Activated CD4-positive, alpha-beta T cell treated with anti-CD3 and anti-CD28 coated beads, Interleukin-2, amount 50 U/mL, for 1 hour (primary cell): ENCODE results near the gene CYP46A1.
"Not testable (repeated sequence)": the region's sequence is repeated elsewhere in the genome, so short reads cannot be mapped to it uniquely, and the experiment has no call there.

ENCODE experiments used
- DNase-seq: peaks from one replicate; pipeline ENCODE4 v3.0.0-alpha.2; 2020

CYP46A1 gene

DNA sequence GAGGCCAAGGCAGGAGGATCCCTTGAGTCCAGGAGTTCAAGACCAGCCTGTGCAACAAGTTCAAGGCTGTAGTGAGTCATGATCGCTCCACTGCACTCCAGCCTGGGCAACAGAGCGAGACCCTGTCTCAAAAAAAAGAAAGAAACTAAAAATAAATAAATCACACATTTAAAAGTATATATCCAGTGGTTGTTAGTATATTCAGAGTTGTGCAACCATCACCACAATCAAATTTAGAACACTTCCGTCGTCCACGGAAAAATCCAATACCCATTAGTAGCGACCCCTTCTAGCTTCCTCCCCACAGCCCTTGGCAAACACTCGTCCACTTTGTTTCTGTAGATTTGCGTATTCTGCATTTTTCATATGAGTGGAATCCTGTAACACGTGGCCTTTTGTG is 64.4 kb downstream of the CYP46A1 start:
- no peak for DNase-seq

DNA sequence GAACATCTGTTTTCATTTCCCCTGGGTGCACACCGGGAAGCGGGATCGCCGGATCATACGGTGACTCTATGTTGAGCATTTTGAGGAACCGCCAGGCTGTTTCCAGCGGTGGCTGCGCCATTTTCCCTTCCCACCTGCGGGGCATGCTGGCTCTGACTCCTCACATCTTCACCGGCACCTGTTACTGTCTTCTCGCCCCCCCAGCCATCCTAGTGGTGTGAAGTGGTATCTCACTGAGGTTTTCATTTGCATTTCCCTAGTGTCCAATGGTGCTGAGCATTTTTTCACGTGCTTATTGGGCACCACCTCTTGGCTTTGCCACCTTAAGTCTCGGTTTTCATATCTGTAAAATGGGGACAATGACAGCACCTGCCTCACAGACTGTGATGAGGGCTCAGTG is 65.0 kb downstream of the CYP46A1 start:
- DNase-seq: no peak

- no peak for DNase-seq
These were observed 65.9 kb downstream of the CYP46A1 start for GRCh38 chr14:99749763-99750715.

DNA sequence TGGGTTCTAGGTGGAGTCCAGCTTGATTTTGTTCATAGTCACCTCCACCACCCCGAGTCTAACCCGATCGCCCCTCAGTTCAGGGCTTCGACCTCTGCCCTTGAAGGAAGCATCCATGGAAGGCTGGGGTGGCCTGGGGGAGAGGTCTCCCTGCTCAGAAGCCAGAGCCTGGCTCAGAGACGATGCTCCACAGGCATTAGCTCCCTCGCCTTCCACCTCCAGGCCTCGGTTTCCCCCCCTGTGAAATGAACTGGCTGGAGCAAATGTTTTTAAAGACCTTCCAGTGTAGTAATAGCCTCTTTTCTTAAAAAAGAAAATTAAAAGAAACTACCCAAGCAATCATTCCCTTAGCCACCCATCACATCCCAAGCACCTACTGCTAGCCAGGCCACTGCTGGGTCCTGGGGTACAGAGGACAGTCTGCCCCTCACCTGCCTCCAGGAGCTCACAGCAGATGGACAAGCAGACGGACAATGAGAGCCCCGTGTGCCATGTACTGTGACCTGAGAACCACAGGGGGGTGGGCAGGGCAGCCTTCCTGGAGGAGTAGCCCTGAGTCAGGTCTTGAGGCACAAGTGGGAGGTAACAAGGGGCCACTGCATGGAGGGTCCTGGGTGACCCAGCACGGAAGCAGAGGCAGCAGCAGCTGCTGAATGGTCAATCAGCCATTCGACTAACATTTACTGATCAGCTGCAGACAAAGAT is 66.8 kb downstream of the CYP46A1 start:
- no peak for DNase-seq

GRCh38 chr14:99751539-99752485 is 67.7 kb downstream of the CYP46A1 start:
- no peak for DNase-seq

DNA sequence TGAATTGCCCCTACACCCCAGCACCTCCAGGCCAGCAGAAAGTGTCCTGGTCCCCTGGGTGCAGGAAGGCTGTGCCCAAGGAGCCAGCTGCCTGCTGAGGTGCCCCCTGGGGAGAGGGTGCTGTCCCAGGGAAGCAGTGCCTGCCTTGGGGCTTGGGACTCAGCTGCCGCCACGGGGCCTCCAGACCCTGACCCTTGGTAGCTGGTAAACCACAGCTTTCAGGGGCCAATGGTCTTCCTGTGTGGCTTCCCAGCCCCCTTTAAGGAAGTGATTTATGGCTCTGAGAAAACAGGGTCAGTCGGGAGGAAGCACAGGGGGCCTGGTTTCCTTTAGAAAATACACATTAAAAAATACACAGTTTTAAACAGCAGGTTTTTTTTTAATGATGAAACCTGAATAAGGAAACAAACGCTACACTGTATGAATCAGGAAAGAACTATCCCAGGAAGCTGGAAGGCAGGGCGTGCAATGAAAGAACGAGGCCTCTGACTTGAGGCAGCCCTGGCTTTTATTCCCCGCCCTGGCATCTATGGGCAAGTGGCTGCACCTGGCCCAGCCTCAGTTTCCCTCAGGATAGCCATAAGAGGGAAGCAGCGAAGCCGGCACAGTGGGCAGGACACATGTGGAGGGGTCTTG is 68.5 kb downstream of the CYP46A1 start:
- no peak for DNase-seq

GRCh38 chr14:99753225-99754140 is 69.4 kb downstream of the CYP46A1 start:
- DNase-seq: no peak

GRCh38 chr14:99754141-99755067 is 70.3 kb downstream of the CYP46A1 start:
- no peak for DNase-seq

DNA sequence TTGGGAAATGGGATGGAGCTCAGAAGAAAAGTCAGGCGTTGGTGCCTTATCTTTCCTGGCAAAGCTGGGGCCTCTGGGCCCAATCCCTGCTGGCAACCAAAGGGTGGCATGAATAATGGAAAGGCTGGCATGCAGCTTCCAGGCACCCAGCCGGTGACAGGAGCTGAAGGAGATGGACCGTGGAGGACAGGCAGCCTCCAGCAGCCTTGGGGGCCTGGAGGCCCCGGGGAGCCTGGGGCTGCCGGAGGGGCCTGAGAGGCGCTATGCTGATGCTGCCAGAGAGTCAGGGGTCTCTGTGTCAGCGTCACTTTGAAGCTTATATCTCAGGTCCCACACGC is 70.9 kb downstream of the CYP46A1 start:
- DNase-seq: no peak

DNA sequence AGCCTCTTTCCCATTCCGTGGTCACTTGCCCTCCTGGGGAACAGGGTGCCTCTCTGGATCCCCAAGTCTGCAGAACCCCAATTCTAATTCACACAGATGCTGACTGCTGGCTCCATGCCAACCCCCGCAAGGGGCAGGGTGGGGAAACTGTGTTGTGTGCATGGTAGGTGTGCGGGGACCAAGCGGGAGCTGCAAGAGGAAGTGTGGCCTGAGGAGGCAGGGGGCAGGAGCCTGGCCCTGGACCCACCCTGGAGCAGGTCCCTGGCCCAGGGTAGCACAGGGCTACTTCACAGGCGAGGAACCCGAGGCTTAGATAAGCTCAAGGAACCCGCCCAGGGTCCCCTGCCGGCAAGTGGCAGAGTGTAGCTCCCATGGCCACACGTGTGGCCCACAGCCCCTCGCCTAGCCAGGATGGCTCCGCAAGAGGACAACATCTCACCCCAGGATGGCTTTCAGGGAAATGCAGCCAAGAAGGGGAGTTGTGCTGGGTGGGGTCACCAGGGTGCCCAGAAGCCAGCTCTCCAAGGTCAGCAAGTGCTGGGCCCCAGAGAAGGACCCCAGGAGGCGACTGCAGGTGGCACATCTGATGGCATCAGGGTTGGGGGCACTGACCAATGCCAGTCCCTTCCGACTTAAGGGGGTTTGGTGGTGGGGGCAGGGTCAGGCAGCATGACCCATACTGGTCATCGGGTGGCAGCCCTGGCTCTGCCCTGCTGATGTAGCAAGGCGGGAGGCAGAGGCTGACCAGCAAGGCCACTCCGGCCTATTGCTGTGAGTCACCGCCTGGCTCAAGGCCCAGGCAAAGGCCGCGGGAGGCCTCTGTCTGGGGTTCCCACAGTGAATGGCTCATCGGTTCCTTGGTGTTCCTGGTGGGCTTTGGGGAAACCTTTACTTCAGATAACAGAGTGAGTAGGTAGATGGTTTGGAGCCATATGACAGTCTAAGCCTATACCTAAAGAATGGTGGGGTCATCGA is 71.8 kb downstream of the CYP46A1 start:
- DNase-seq: no peak

GRCh38 chr14:99756796-99757195 is 72.7 kb downstream of the CYP46A1 start:
- DNase-seq: no peak

DNA sequence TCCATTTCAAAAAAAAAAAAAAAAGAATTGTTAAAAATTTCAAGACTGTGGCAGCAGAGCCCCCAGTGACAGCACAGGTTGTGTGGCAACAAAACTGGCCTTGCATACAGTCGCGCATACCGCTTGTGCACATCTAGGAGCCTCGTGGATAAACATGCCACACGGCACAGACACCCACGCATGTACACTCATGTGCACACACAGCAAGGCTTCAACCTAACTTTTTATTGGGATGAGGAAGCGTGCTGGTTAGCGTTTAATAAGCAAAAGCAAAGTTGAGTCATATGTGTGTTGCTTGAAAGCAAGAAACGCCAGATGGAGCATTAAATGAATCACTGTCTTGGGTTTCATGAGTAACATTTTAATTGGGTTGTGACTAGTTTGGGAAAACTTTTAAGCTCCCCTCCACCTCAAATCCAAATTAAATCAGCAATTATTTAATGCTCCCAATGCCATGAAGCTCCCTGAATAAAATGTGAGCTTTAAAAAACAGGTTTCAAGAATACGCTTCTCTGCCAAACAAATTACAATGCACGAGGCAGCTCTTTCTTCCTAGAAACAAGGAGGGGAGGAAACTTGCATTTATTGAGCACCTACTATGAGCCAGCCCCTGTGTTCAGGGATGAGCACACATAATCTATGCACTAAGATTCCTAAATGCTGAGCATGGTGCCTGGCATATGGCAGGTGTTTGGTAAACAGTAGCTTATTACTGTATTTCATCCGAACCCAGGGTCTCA is 73.4 kb downstream of the CYP46A1 start:
- no peak for DNase-seq

GRCh38 chr14:99758121-99758821 is 74.2 kb downstream of the CYP46A1 start:
- DNase-seq: no peak

- DNase-seq: no peak
These were observed 74.9 kb downstream of the CYP46A1 start for GRCh38 chr14:99758872-99759545.

DNA sequence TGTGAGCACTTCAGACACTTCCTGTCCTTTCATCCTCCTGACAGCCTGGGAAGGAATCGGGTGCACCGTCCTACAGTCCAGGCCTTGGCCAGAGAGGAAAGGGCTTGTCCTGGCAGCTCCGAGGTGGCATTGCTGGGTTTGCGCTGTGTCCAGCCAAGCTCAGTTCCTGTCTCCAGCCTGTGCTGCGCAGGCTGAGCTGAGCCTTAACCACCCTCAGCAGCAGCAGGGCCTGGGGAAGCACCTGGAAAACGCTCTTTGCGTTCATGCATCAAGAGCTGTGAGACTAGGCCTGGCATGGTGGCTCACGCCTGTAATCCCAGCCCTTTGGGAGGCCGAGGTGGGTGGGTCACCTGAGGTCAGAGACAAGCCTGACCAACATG is 75.4 kb downstream of the CYP46A1 start:
- no peak for DNase-seq

DNA sequence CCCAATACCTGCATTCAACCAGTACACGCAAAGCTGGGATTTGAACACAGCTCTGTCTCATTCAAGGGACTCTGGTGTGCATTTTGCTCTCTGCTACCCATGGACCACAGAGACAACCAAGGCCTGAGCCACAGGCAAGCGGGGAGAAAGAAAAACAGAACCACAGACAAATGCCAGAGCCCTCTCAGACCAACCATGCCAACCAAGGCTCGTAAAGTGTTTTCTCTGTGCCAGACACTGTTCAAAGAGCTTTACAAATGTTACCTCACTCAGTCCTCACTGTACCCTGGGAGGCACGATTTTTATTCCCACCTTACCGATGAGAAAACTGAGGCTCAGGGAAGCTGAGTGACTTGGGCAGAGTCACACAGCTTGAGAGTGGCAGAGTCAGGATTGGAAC is 76.7 kb downstream of the CYP46A1 start:
- DNase-seq: no peak

GRCh38 chr14:99762911-99763310 is 78.8 kb downstream of the CYP46A1 start:
- DNase-seq: not testable (repeated sequence)
